ENCODE results near the gene ACER3. TPM values are rescaled to one million over a fixed set of nuclear protein-coding genes. Genes with fewer than 3 reads are reported as not detected.
"Not testable (repeated sequence)": the region's sequence is repeated elsewhere in the genome, so short reads cannot be mapped to it uniquely, and the experiment has no call there.

Gene ACER3
- total RNA-seq, 1 donor from 2014 or later: 15.6 TPM

GRCh38 chr11:76861490-76861953, 804 bp downstream of the ACER3 start:
- Mint-ChIP-seq H3K4me3 (ENCODE audit: low read depth) (peak overlapping the region; percentile 89), H3K4me1 (ENCODE audit: low read depth) (peaks cover 23% of the 10 kb centered on the region), H3K27me3 (ENCODE audit: low read depth) (no peaks in the 10 kb centered on the region), H3K36me3 (ENCODE audit: low read depth) (peaks cover 15% of the 10 kb centered on the region), H3K9me3 (no peaks in the 10 kb centered on the region), H3K27ac (peak overlapping the region; percentile 71)
- intact Hi-C loops (cut with micrococcal nuclease): loop anchor here (5.0 kb wide), 1 partner anchor 54 kb away; no protein-coding TSS in a partner anchor
- no peak for DNase-seq (ENCODE audit: low spot score)

- not testable (repeated sequence) for H3K9me3 Mint-ChIP-seq; H3K27me3 Mint-ChIP-seq (ENCODE audit: low read depth); H3K27ac Mint-ChIP-seq; H3K4me3 Mint-ChIP-seq (ENCODE audit: low read depth); DNase-seq (ENCODE audit: low spot score)
- intact Hi-C loops (cut with micrococcal nuclease): loop anchor here (5.0 kb wide), 1 partner anchor 55 kb away; no protein-coding TSS in a partner anchor
- Mint-ChIP-seq H3K36me3 (ENCODE audit: low read depth) (peaks cover 15% of the 10 kb centered on the region), H3K4me1 (ENCODE audit: low read depth) (peaks cover 23% of the 10 kb centered on the region)
Measured at GRCh38 chr11:76862794-76863193, 2.1 kb downstream of the ACER3 start.

- Mint-ChIP-seq H3K27ac (no peak overlapping the region), H3K36me3 (ENCODE audit: low read depth) (peaks cover 19% of the 10 kb centered on the region), H3K4me3 (ENCODE audit: low read depth) (no peak overlapping the region), H3K27me3 (ENCODE audit: low read depth) (no peaks in the 10 kb centered on the region), H3K9me3 (no peaks in the 10 kb centered on the region), H3K4me1 (ENCODE audit: low read depth) (peaks cover 25% of the 10 kb centered on the region)
- intact Hi-C loops (cut with micrococcal nuclease): loop anchor here (5.0 kb wide), 1 partner anchor 56 kb away; no protein-coding TSS in a partner anchor
- DNase-seq (ENCODE audit: low spot score): no peak
Measured at GRCh38 chr11:76863196-76863777, 2.6 kb downstream of the ACER3 start.

- Mint-ChIP-seq H3K27me3 (ENCODE audit: low read depth) (no peaks in the 10 kb centered on the region), H3K4me1 (ENCODE audit: low read depth) (peaks cover 17% of the 10 kb centered on the region), H3K4me3 (ENCODE audit: low read depth) (no peak overlapping the region), H3K9me3 (no peaks in the 10 kb centered on the region), H3K36me3 (ENCODE audit: low read depth) (peaks cover 20% of the 10 kb centered on the region), H3K27ac (no peak overlapping the region)
- no peak for DNase-seq (ENCODE audit: low spot score)
- intact Hi-C loops (cut with micrococcal nuclease): no loop called here
Measured at GRCh38 chr11:76872959-76873827, 12.5 kb downstream of the ACER3 start.

GRCh38 chr11:76878014-76878413, 17.3 kb downstream of the ACER3 start:
- intact Hi-C loops (cut with micrococcal nuclease): no loop called here
- H3K9me3 Mint-ChIP-seq: no peaks in the 10 kb centered on the region
- no peak overlapping the region for H3K27ac Mint-ChIP-seq
- no peaks in the 10 kb centered on the region for H3K27me3 Mint-ChIP-seq (ENCODE audit: low read depth)
- peaks cover 7% of the 10 kb centered on the region for H3K36me3 Mint-ChIP-seq (ENCODE audit: low read depth)
- no peak overlapping the region for H3K4me3 Mint-ChIP-seq (ENCODE audit: low read depth)
- H3K4me1 Mint-ChIP-seq (ENCODE audit: low read depth): peaks cover 17% of the 10 kb centered on the region
- DNase-seq (ENCODE audit: low spot score): no peak

- Mint-ChIP-seq H3K4me1 (ENCODE audit: low read depth) (peaks cover 19% of the 10 kb centered on the region), H3K27ac (no peak overlapping the region), H3K27me3 (ENCODE audit: low read depth) (no peaks in the 10 kb centered on the region), H3K4me3 (ENCODE audit: low read depth) (no peak overlapping the region), H3K9me3 (no peaks in the 10 kb centered on the region), H3K36me3 (ENCODE audit: low read depth) (peaks cover 7% of the 10 kb centered on the region)
- intact Hi-C loops (cut with micrococcal nuclease): no loop called here
- DNase-seq (ENCODE audit: low spot score): no peak
Measured at GRCh38 chr11:76880314-76880713, 19.6 kb downstream of the ACER3 start.

GRCh38 chr11:76880956-76881355, 20.2 kb downstream of the ACER3 start:
- intact Hi-C loops (cut with micrococcal nuclease): no loop called here
- DNase-seq (ENCODE audit: low spot score): no peak
- Mint-ChIP-seq H3K9me3 (no peaks in the 10 kb centered on the region), H3K27ac (no peak overlapping the region), H3K4me1 (ENCODE audit: low read depth) (peaks cover 23% of the 10 kb centered on the region), H3K4me3 (ENCODE audit: low read depth) (no peak overlapping the region), H3K27me3 (ENCODE audit: low read depth) (no peaks in the 10 kb centered on the region), H3K36me3 (ENCODE audit: low read depth) (peaks cover 7% of the 10 kb centered on the region)

- peaks cover 16% of the 10 kb centered on the region for H3K4me1 Mint-ChIP-seq (ENCODE audit: low read depth)
- no peaks in the 10 kb centered on the region for H3K9me3 Mint-ChIP-seq
- H3K4me3 Mint-ChIP-seq (ENCODE audit: low read depth): no peak overlapping the region
- DNase-seq (ENCODE audit: low spot score): no peak
- H3K27me3 Mint-ChIP-seq (ENCODE audit: low read depth): no peaks in the 10 kb centered on the region
- no peaks in the 10 kb centered on the region for H3K36me3 Mint-ChIP-seq (ENCODE audit: low read depth)
- no peak overlapping the region for H3K27ac Mint-ChIP-seq
- intact Hi-C loops (cut with micrococcal nuclease): no loop called here
Measured at GRCh38 chr11:76885390-76886097, 24.8 kb downstream of the ACER3 start.

GRCh38 chr11:76888989-76889388, 28.3 kb downstream of the ACER3 start:
- H3K4me1 Mint-ChIP-seq (ENCODE audit: low read depth): peaks cover 19% of the 10 kb centered on the region
- DNase-seq (ENCODE audit: low spot score): no peak
- no peak overlapping the region for H3K4me3 Mint-ChIP-seq (ENCODE audit: low read depth)
- H3K36me3 Mint-ChIP-seq (ENCODE audit: low read depth): no peaks in the 10 kb centered on the region
- H3K27me3 Mint-ChIP-seq (ENCODE audit: low read depth): no peaks in the 10 kb centered on the region
- H3K9me3 Mint-ChIP-seq: no peaks in the 10 kb centered on the region
- H3K27ac Mint-ChIP-seq: no peak overlapping the region
- intact Hi-C loops (cut with micrococcal nuclease): no loop called here

GRCh38 chr11:76889411-76889975, 28.8 kb downstream of the ACER3 start:
- no peak for DNase-seq (ENCODE audit: low spot score)
- H3K27ac Mint-ChIP-seq: no peak overlapping the region
- H3K27me3 Mint-ChIP-seq (ENCODE audit: low read depth): no peaks in the 10 kb centered on the region
- peaks cover 19% of the 10 kb centered on the region for H3K4me1 Mint-ChIP-seq (ENCODE audit: low read depth)
- intact Hi-C loops (cut with micrococcal nuclease): no loop called here
- no peaks in the 10 kb centered on the region for H3K9me3 Mint-ChIP-seq
- no peaks in the 10 kb centered on the region for H3K36me3 Mint-ChIP-seq (ENCODE audit: low read depth)
- no peak overlapping the region for H3K4me3 Mint-ChIP-seq (ENCODE audit: low read depth)

- H3K27ac Mint-ChIP-seq: no peak overlapping the region
Measured at GRCh38 chr11:76890329-76890728, 29.6 kb downstream of the ACER3 start.

GRCh38 chr11:76891285-76891684, 30.6 kb downstream of the ACER3 start:
- DNase-seq (ENCODE audit: low spot score): no peak
- intact Hi-C loops (cut with micrococcal nuclease): no loop called here
- Mint-ChIP-seq H3K9me3 (no peaks in the 10 kb centered on the region), H3K4me3 (ENCODE audit: low read depth) (no peak overlapping the region), H3K36me3 (ENCODE audit: low read depth) (no peaks in the 10 kb centered on the region), H3K27me3 (ENCODE audit: low read depth) (no peaks in the 10 kb centered on the region), H3K4me1 (ENCODE audit: low read depth) (peaks cover 12% of the 10 kb centered on the region), H3K27ac (no peak overlapping the region)

More at GRCh38 chr11:76890329-76890728, 29.6 kb downstream of the ACER3 start:
- Mint-ChIP-seq H3K9me3 (no peaks in the 10 kb centered on the region), H3K4me3 (ENCODE audit: low read depth) (no peak overlapping the region), H3K36me3 (ENCODE audit: low read depth) (no peaks in the 10 kb centered on the region), H3K4me1 (ENCODE audit: low read depth) (peaks cover 17% of the 10 kb centered on the region), H3K27me3 (ENCODE audit: low read depth) (no peaks in the 10 kb centered on the region)
- intact Hi-C loops (cut with micrococcal nuclease): no loop called here
- no peak for DNase-seq (ENCODE audit: low spot score)
